Adrenal gland (tissue), 19 donors: ENCODE results near the gene CSRNP2. TPM values are rescaled to one million over a fixed set of nuclear protein-coding genes. Genes with fewer than 3 reads are reported as not detected.

ENCODE experiments used
- DNase-seq, 7 donors: peaks; one replicate each; pipeline ENCODE4 v3.0.0-alpha.2; 2019 to 2020
- H3K27ac ChIP-seq, 5 donors: fragments of 200-600 bp; sonication (generic) in 4 of 5; 1 replicate in 3 of 5; 2 replicates in 2 of 5; pipeline versions ENCODE4 v1.5.1 to v1.8.0; 2016 to 2020; ENCODE audit warnings: mild to moderate bottlenecking in 1 of 5
- H3K27me3 ChIP-seq: fragments of 200-600 bp; 2 replicates; pipeline ENCODE4 v1.8.0; 2021
- H3K36me3 ChIP-seq, 2 donors: fragments of 200-600 bp; replicated peaks in 1 of 2; 1 replicate in 1 of 2; 2 replicates in 1 of 2; pipeline versions ENCODE4 v1.5.1 to v1.8.0; 2018 to 2022
- H3K4me1 ChIP-seq, 2 donors: fragments of 200-600 bp; replicated peaks in 1 of 2; 1 replicate in 1 of 2; 2 replicates in 1 of 2; pipeline versions ENCODE4 v1.5.1 to v1.8.0; 2018 to 2021
- H3K4me3 ChIP-seq, 4 donors: fragments of 200-600 bp; sonication (generic) in 3 of 4; one replicate each; pipeline ENCODE4 v1.5.1; 2016 to 2018
- H3K9me3 ChIP-seq, 3 donors: fragments of 200-600 bp; sonication (generic) in 1 of 3; replicated peaks in 1 of 3; 1 replicate in 2 of 3; 2 replicates in 1 of 3; pipeline versions ENCODE4 v1.5.1 to v1.8.0; 2016 to 2021
- CTCF ChIP-seq, 6 experiments: fragments of 450-650 bp in 4 of 6; fragments of 200-600 bp in 2 of 6; sonication (generic) in 1 of 6; IDR thresholded peaks; 1 replicate in 5 of 6; 2 replicates in 1 of 6; pipeline versions ENCODE4 v1.5.1 to v1.8.0; 2016 to 2021; ENCODE audit warnings: antibody characterized with exemption in 6 of 6, mild to moderate bottlenecking in 2 of 6, moderate library complexity in 1 of 6
- POLR2A ChIP-seq, 2 donors: fragments of 450-650 bp; IDR thresholded peaks; one replicate each; pipeline ENCODE4 v1.6.1; 2017; ENCODE audit warnings: antibody characterized with exemption in 2 of 2, mild to moderate bottlenecking in 2 of 2, moderate library complexity in 1 of 2
- WGBS, 4 donors: extraction: QIAGEN DNeasy Blood & Tissue Kit in 2 of 4; methylation state at CpG; one replicate each; pipeline versions ENCODE4 v1.1.5 to v1.1.7; 2013 to 2017; 5-methylcytosine and 5-hydroxymethylcytosine counted together
- intact Hi-C, 2 donors: fragments of 100-400 bp; cut with DNase I; formaldehyde crosslinking; loops; one replicate each; pipeline versions ENCODE4 v1.14.1 to v1.15.0; 2022 to 2023
- long read RNA-seq, 10 donors: library from polyadenylated mRNA in 3 of 10; unstranded in 2 of 10; stranded (forward) in 1 of 10; transcript quantifications; one replicate each; pipeline ENCODE4 v2.0.0 and lab custom pipeline, GENCODE V29; 2021 to 2026
- polyA plus RNA-seq, 3 donors: library from polyadenylated mRNA; stranded (reverse); fragments of 200-250 nt in 2 of 3; fragments of 350-450 nt in 1 of 3; fragmentation: Illumina TruSeq in 1 of 3; extraction: RNeasy Lipid Tissue Mini Kit (QIAGEN cat#74804) in 1 of 3; gene quantifications; one replicate each; pipeline ENCODE4 v1.2.3, GENCODE V29; 2013 to 2014
- total RNA-seq, 9 donors: library from RNA; depleted of rRNA in 4 of 9; stranded (reverse); fragments of >200 nt in 4 of 9; fragments of 120-200 nt in 1 of 9; fragmentation: NEBNext Ultra II Directional in 1 of 9; extraction: Animal tissue kit (Norgen Biotek cat#: 25700) in 1 of 9; gene quantifications; one replicate each; pipeline versions ENCODE4 v1.1.0 to v1.2.4, GENCODE V29; 2013 to 2023
- donor health status: healthy with polysubstance abuse.
- donor health status: Bipolar disorder and iron deficiency.
- donor health status: DM: yes; HTN: yes; CAD: no.
- donor health status: DM: no; HTN: no; CAD: no.
- donor health status: DM: no; HTN: no; CAD: no.
- donor health status: DM: yes; HTN: yes; CAD: no.

Gene CSRNP2
- total RNA-seq = 10 to 100 TPM; 15.6 to 29.2 (median 25.0) TPM
- 10 to 100 TPM; 20.1 to 22.8 (median 22.0) TPM for polyA plus RNA-seq
- long read RNA-seq, donor 1, full-length matches to known transcripts = 3 of 3 reads
- long read RNA-seq, donor 1, partial matches to known transcripts = 0 of 3 reads
- long read RNA-seq, donor 1, other reads (novel, unspliced or antisense) = 0 of 3 reads
- long read RNA-seq, donor 2 = 0 reads
- long read RNA-seq, donor 3, partial matches to known transcripts = 0 of 1 reads
- long read RNA-seq, donor 3, other reads (novel, unspliced or antisense) = 0 of 1 reads
- long read RNA-seq, donor 4, partial matches to known transcripts = 0 of 1 reads
- long read RNA-seq, donor 4, other reads (novel, unspliced or antisense) = 1 of 1 reads
- long read RNA-seq, donor 5, full-length matches to known transcripts = 5 of 16 reads
- long read RNA-seq, donor 5, partial matches to known transcripts = 1 of 16 reads
- long read RNA-seq, donor 5, other reads (novel, unspliced or antisense) = 10 of 16 reads
- long read RNA-seq, donor 6, partial matches to known transcripts = 1 of 2 reads
- long read RNA-seq, donor 6, other reads (novel, unspliced or antisense) = 1 of 2 reads
- long read RNA-seq, donor 7, partial matches to known transcripts = 0 of 1 reads
- long read RNA-seq, donor 7, other reads (novel, unspliced or antisense) = 0 of 1 reads
- long read RNA-seq, donor 8, full-length matches to known transcripts = 1 of 1 reads
- long read RNA-seq, donor 8, partial matches to known transcripts = 0 of 1 reads
- long read RNA-seq, donor 8, other reads (novel, unspliced or antisense) = 0 of 1 reads
- long read RNA-seq, donor 9, full-length matches to known transcripts = 3 of 3 reads
- long read RNA-seq, donor 9, partial matches to known transcripts = 0 of 3 reads
- long read RNA-seq, donor 9, other reads (novel, unspliced or antisense) = 0 of 3 reads
- long read RNA-seq, donor 10, full-length matches to known transcripts = 1 of 1 reads
- long read RNA-seq, donor 10, partial matches to known transcripts = 0 of 1 reads
- long read RNA-seq, donor 10, other reads (novel, unspliced or antisense) = 0 of 1 reads

DNA sequence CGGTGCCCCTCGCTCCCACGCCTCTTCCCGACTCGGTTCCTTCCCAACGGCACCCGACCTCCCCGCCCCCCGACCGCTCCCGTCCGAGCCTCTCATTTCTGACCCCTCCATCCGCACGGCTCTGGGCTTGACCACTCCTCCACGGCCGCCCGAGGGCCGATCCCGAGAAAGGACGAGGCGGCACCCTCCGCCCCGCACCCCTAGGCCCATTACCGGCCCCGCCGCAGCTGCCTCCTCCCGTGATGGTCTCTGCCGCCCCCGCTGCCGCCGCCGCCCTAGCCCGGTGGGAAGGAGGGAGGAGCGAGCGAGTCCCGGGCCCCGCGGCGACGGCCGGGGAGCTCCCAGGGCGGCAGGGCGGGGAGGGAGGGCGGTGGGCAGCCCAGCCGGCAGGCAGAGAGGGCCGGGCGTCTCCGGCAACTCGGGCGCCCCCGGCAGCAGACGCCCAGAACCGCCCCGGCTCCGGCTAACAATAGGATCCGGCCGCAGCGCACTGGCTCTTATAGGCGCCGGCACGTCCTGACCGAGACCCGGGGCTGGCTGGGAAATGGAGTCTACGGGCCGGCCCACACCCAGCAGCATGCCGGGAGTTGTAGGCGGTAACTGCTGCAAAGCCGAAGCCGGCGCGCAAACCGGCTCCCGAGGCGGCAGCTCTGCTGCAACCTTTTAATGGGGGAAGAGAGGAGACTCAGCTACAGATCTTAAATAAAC lies at the start of gene CSRNP2:
CSRNP2 (minus strand) TSS at position 471 of the 708 bp plus-strand sequence. CDS start 7,035 bp downstream, outside the sequence.
- peaks cover 0 to 16% of the 10 kb centered on the region in 2 donors for H3K4me1 ChIP-seq
- TF ChIP-seq POLR2A (IDR thresholded peaks at IDR 0.05) = peak; percentile 99 to 100
- peak in 1 of 6 experiments; percentile 9 for TF ChIP-seq CTCF (IDR thresholded peaks at IDR 0.05)
- H3K36me3 ChIP-seq = no peaks in the 10 kb centered on the region
- no peaks in the 10 kb centered on the region for H3K9me3 ChIP-seq
- 0 to 1% (median 0%) methylated on average over 18 to 74 of the region's 74 CpGs for WGBS, 4 donors
- DNase-seq = peak; percentile 95 to 99 (median 97)
- no peaks in the 10 kb centered on the region for H3K27me3 ChIP-seq
- peak within 1 kb of the TSS; percentile 83 to 93 (median 91) for H3K4me3 ChIP-seq
- peak within 1 kb of the TSS; percentile 76 to 95 (median 90) for H3K27ac ChIP-seq
- intact Hi-C loops = no loop called here

DNA sequence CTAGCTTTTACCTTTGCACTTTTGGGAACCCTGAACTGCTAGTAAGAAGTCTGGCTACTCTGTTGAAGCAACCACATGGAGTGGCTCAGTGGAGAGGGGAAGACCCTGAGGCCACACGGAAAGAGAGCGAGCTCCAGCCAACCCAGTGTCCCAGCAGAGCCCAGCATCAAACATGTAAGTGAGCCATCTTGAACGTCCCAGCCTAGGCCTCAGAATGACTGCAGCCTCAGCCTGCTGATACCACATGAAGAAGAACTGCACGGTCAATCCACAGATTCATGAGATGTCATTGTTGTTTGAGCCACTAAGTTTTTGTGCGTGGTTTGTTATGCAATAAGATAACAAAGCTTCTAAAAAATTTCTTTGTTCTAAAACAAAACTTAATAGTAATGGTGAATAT lies 49.3 kb upstream of the CSRNP2 start:
- DNase-seq = no peak
- intact Hi-C loops = no loop called here
- Histone ChIP-seq H3K9me3 (no peaks in the 10 kb centered on the region), H3K27me3 (no peaks in the 10 kb centered on the region), H3K27ac (no peak overlapping the region), H3K4me1 (no peaks in the 10 kb centered on the region), H3K4me3 (no peak overlapping the region), H3K36me3 (no peaks in the 10 kb centered on the region)
- 90 to 93% (median 90%) methylated on average over 5 of the region's 5 CpGs for whole genome bisulfite sequencing, 4 donors
- TF ChIP-seq POLR2A (IDR thresholded peaks at IDR 0.05) (no peak), CTCF (IDR thresholded peaks at IDR 0.05) (no peak)

- no peaks in the 10 kb centered on the region for H3K4me1 ChIP-seq
- 91 to 92% (median 92%) methylated on average over 5 of the region's 5 CpGs for WGBS, 4 donors
- no peak overlapping the region for H3K4me3 ChIP-seq
- H3K27me3 ChIP-seq = no peaks in the 10 kb centered on the region
- no peak for DNase-seq
- H3K27ac ChIP-seq = no peak overlapping the region
- TF ChIP-seq POLR2A (IDR thresholded peaks at IDR 0.05) = no peak
- TF ChIP-seq CTCF (IDR thresholded peaks at IDR 0.05) = no peak
- H3K36me3 ChIP-seq = no peaks in the 10 kb centered on the region
- H3K9me3 ChIP-seq = no peaks in the 10 kb centered on the region
- intact Hi-C loops = no loop called here
Measured at GRCh38 chr12:51131745-51132521, 48.5 kb upstream of the CSRNP2 start.
